Neural progenitor cell (in vitro differentiated cells): ENCODE results near the gene WDR62.
"Not testable (repeated sequence)": the region's sequence is repeated elsewhere in the genome, so short reads cannot be mapped to it uniquely, and the experiment has no call there.

Experiments used
- CTCF ChIP-seq: fragments of 200-600 bp; sonication (generic); IDR thresholded peaks from 2 replicates; pipeline ENCODE4 v1.5.1; 2017; ENCODE audit warnings: antibody characterized with exemption, mild to moderate bottlenecking
- EZH2 ChIP-seq: fragments of 200-600 bp; sonication (generic); IDR thresholded peaks from 2 replicates; pipeline ENCODE4 v1.6.1; 2017; ENCODE audit warnings: antibody characterized with exemption, mild to moderate bottlenecking, moderate library complexity
- EZH2phosphoT487 ChIP-seq: fragments of 200-600 bp; sonication (generic); IDR thresholded peaks from 2 replicates; pipeline ENCODE4 v1.6.1; 2017; ENCODE audit warnings: antibody characterized with exemption

- TF ChIP-seq CTCF, EZH2, EZH2phosphoT487: not testable (repeated sequence)
Measured at GRCh38 chr19:36134867-36135266, 80.2 kb downstream of the WDR62 start.
